Keratinocyte (primary cell): ENCODE data around the gene KLC1. TPM values are rescaled to one million over a fixed set of nuclear protein-coding genes. Genes with fewer than 3 reads are reported as not detected.

Source experiments
- DNase-seq: peaks from one replicate; pipeline ENCODE4 v3.0.0-alpha.2; 2011; ENCODE audit warnings: low read depth, missing footprints, low spot score
- FAIRE-seq: peaks from 2 replicates; lab custom pipeline; 2011; peaks lifted over from hg19 to GRCh38; lab: Jason Lieb, UNC
- H2AFZ ChIP-seq: 2 replicates; pipeline ENCODE4 v1.6.0; 2012; ENCODE audit warnings: low read length, control low read depth, inconsistent platforms; ENCODE audit not compliant: control insufficient read depth
- H3K27ac ChIP-seq: 2 replicates; pipeline ENCODE4 v1.5.1; 2011; ENCODE audit warnings: low read length; ENCODE audit not compliant: control insufficient read depth, insufficient read depth
- H3K27me3 ChIP-seq: 3 replicates; pipeline ENCODE4 v1.6.0; 2011; ENCODE audit warnings: low read length; ENCODE audit not compliant: control insufficient read depth, insufficient read depth; ENCODE audit errors: extremely low read depth
- H3K36me3 ChIP-seq, 2 experiments: 2 replicates in 1 of 2; 3 replicates in 1 of 2; pipeline ENCODE4 v1.5.1; 2011; ENCODE audit warnings: low read length in 2 of 2, mild to moderate bottlenecking in 1 of 2; ENCODE audit not compliant: control insufficient read depth in 2 of 2, insufficient read depth in 2 of 2; ENCODE audit errors: extremely low read depth in 1 of 2
- H3K4me1 ChIP-seq: 3 replicates; pipeline ENCODE4 v1.5.1; 2011; ENCODE audit warnings: low read length; ENCODE audit not compliant: control insufficient read depth, insufficient read depth; ENCODE audit errors: extremely low read depth
- H3K4me2 ChIP-seq: 3 replicates; pipeline ENCODE4 v1.6.0; 2011; ENCODE audit warnings: low read depth, low read length; ENCODE audit not compliant: control insufficient read depth, insufficient read depth; ENCODE audit errors: extremely low read depth
- H3K4me3 ChIP-seq, 3 experiments: fragments of 200-600 bp in 1 of 3; sonication (generic) in 1 of 3; 2 replicates in 2 of 3; 3 replicates in 1 of 3; pipeline ENCODE4 v1.5.1; 2011 to 2016; ENCODE audit warnings: low read length in 3 of 3, mild to moderate bottlenecking in 3 of 3, control low read depth in 2 of 3, inconsistent platforms in 1 of 3, low read depth in 1 of 3, mixed read lengths in 1 of 3, mixed run types in 1 of 3, moderate library complexity in 1 of 3; ENCODE audit not compliant: control insufficient read depth in 2 of 3, insufficient read depth in 2 of 3; ENCODE audit errors: extremely low read depth in 1 of 3
- H3K79me2 ChIP-seq: 2 replicates; pipeline ENCODE4 v1.6.0; 2012; ENCODE audit warnings: low read length; ENCODE audit not compliant: control insufficient read depth, insufficient read depth
- H3K9ac ChIP-seq: 3 replicates; pipeline ENCODE4 v1.6.0; 2011; ENCODE audit warnings: low read length; ENCODE audit not compliant: control insufficient read depth, insufficient read depth; ENCODE audit errors: extremely low read depth
- H3K9me1 ChIP-seq: 3 replicates; pipeline ENCODE4 v1.6.0; 2011; ENCODE audit warnings: low read length; ENCODE audit not compliant: control insufficient read depth, insufficient read depth; ENCODE audit errors: extremely low read depth
- H3K9me3 ChIP-seq: 2 replicates; pipeline ENCODE4 v1.5.1; 2012; ENCODE audit warnings: low read depth, low read length; ENCODE audit not compliant: control insufficient read depth
- H4K20me1 ChIP-seq: 3 replicates; pipeline ENCODE4 v1.6.0; 2011; ENCODE audit warnings: low read length; ENCODE audit not compliant: control insufficient read depth, insufficient read depth; ENCODE audit errors: extremely low read depth
- CTCF ChIP-seq, 3 experiments: IDR thresholded peaks in 1 of 3; conservative IDR thresholded peaks in 1 of 3; optimal IDR thresholded peaks in 1 of 3; 2 replicates in 2 of 3; 3 replicates in 1 of 3; pipeline versions ENCODE3 to v1.5.1; 2011; ENCODE audit warnings: low read length in 3 of 3, mild to moderate bottlenecking in 3 of 3, moderate library complexity in 2 of 3, control low read depth in 1 of 3, inconsistent platforms in 1 of 3; ENCODE audit not compliant: insufficient read depth in 2 of 3; ENCODE audit errors: extremely low read depth in 1 of 3
- EZH2 ChIP-seq: IDR thresholded peaks from one replicate; pipeline ENCODE4 v1.6.1; 2012; ENCODE audit warnings: inconsistent platforms, mild to moderate bottlenecking, low read length, moderate library complexity
- dilution Hi-C: fragments of 300-500 bp; cut with MboI; formaldehyde crosslinking; loops from one replicate; pipeline ENCODE4 v1.7.0; 2020; ENCODE audit warnings: low sequenced_read_pairs; ENCODE audit not compliant: extremely low pct_ligation_motif_present
- polyA plus RNA-seq, 5 experiments: library from polyadenylated mRNA; depleted of rRNA in 3 of 5; stranded (reverse) in 3 of 5; stranded (forward) in 1 of 5; unstranded in 1 of 5; fragments of >200 nt; gene quantifications; 1 replicate in 1 of 5; 2 replicates in 3 of 5; 3 replicates in 1 of 5; pipeline versions ENCODE4 v1.2.1 to v1.2.3, GENCODE V29; 2011 to 2012; ENCODE audit warnings: missing spikeins in 2 of 5, low read depth in 1 of 5, low replicate concordance in 1 of 5

Gene KLC1
- polyA plus RNA-seq, 1 donor (not counting 4 experiments of a cell fraction or from before 2014, with no cell fraction given), result 130 TPM

- no peak for TF ChIP-seq CTCF (optimal IDR thresholded peaks at IDR 0.05 in 1 of 3, IDR thresholded peaks at IDR 0.05 in 1 of 3, conservative IDR thresholded peaks at IDR 0.05 in 1 of 3; ENCODE audit: extremely low read depth in 1 of 3, insufficient read depth in 2 of 3, low read length in 3 of 3)
- TF ChIP-seq EZH2, result no peak
- Histone ChIP-seq H3K9ac (no peak overlapping the region), H3K27me3 (no peaks in the 10 kb centered on the region), H2AFZ (no peak overlapping the region), H3K4me3 (no peak overlapping the region), H3K36me3 (peaks cover 25 to 39% of the 10 kb centered on the region in 2 experiments), H3K4me1 (peaks cover 9% of the 10 kb centered on the region), H3K9me3 (no peaks in the 10 kb centered on the region), H3K9me1 (peaks cover 3% of the 10 kb centered on the region), H3K27ac (no peak overlapping the region), H3K79me2 (peaks cover 59% of the 10 kb centered on the region), H3K4me2 (no peak overlapping the region), H4K20me1 (peaks cover 10% of the 10 kb centered on the region)
- dilution Hi-C loops, result no loop called here
- no peak for DNase-seq
- FAIRE-seq, result no peak
Observed at GRCh38 chr14:103663506-103663905, 34.5 kb downstream of the KLC1 start.

GRCh38 chr14:103667671-103668070, 38.7 kb downstream of the KLC1 start:
- Histone ChIP-seq H3K79me2 (peaks cover 35% of the 10 kb centered on the region), H3K27ac (no peak overlapping the region), H3K36me3 (peaks cover 25 to 35% of the 10 kb centered on the region in 2 experiments), H3K9ac (no peak overlapping the region), H3K27me3 (no peaks in the 10 kb centered on the region), H3K4me2 (no peak overlapping the region), H3K9me3 (no peaks in the 10 kb centered on the region), H3K4me1 (peaks cover 9% of the 10 kb centered on the region), H2AFZ (no peak overlapping the region), H3K4me3 (no peak overlapping the region), H4K20me1 (peaks cover 8% of the 10 kb centered on the region), H3K9me1 (peaks cover 3% of the 10 kb centered on the region)
- TF ChIP-seq CTCF (optimal IDR thresholded peaks at IDR 0.05 in 1 of 3, IDR thresholded peaks at IDR 0.05 in 1 of 3, conservative IDR thresholded peaks at IDR 0.05 in 1 of 3; ENCODE audit: extremely low read depth in 1 of 3, insufficient read depth in 2 of 3, low read length in 3 of 3) (no peak), EZH2 (no peak)
- FAIRE-seq, result no peak
- dilution Hi-C loops, result no loop called here
- no peak for DNase-seq
